ENCODE measurements around the gene RPS2.
"Not testable (repeated sequence)": the region's sequence is repeated elsewhere in the genome, so short reads cannot be mapped to it uniquely, and the experiment has no call there.

RPS2 gene

GRCh38 chr16:1942047-1942809 is 22.4 kb downstream of the RPS2 start:
- DNase-seq (ENCODE audit: low read depth in 3 of 3), result peak in 1 of 3 donors; percentile 15

GRCh38 chr16:1941162-1942046 is 23.2 kb downstream of the RPS2 start:
- DNase-seq (ENCODE audit: low read depth in 3 of 3), result no peak

GRCh38 chr16:1940273-1941161 is 24.1 kb downstream of the RPS2 start:
- DNase-seq (ENCODE audit: low read depth in 3 of 3), result no peak

GRCh38 chr16:1939833-1940232 is 24.8 kb downstream of the RPS2 start:
- not testable (repeated sequence) for DNase-seq (ENCODE audit: low read depth in 3 of 3)

GRCh38 chr16:1938910-1939309 is 25.7 kb downstream of the RPS2 start:
- no peak for DNase-seq (ENCODE audit: low read depth in 3 of 3)

GRCh38 chr16:1938316-1938715 is 26.3 kb downstream of the RPS2 start:
- no peak for DNase-seq (ENCODE audit: low read depth in 3 of 3)

- no peak for DNase-seq (ENCODE audit: low read depth in 3 of 3)
Measured at GRCh38 chr16:1936945-1937479, 27.6 kb downstream of the RPS2 start.

GRCh38 chr16:1933097-1933661 is 31.4 kb downstream of the RPS2 start:
- no peak for DNase-seq (ENCODE audit: low read depth in 3 of 3)

- no peak for DNase-seq (ENCODE audit: low read depth in 3 of 3)
Measured at GRCh38 chr16:1932050-1933028, 32.3 kb downstream of the RPS2 start.

- no peak for DNase-seq (ENCODE audit: low read depth in 3 of 3)
Measured at GRCh38 chr16:1930338-1930720, 34.3 kb downstream of the RPS2 start.

- peak; percentile 86 to 93 (median 93) for DNase-seq (ENCODE audit: low read depth in 3 of 3)
Measured at GRCh38 chr16:1929578-1930337, 34.9 kb downstream of the RPS2 start.

- DNase-seq (ENCODE audit: low read depth in 3 of 3), result no peak
Measured at GRCh38 chr16:1929105-1929504, 35.5 kb downstream of the RPS2 start.

GRCh38 chr16:1926271-1926670 is 38.4 kb downstream of the RPS2 start:
- DNase-seq (ENCODE audit: low read depth in 3 of 3), result no peak

- DNase-seq (ENCODE audit: low read depth in 3 of 3), result no peak
Measured at GRCh38 chr16:1924095-1924494, 40.5 kb downstream of the RPS2 start.

- DNase-seq (ENCODE audit: low read depth in 3 of 3), result no peak
Measured at GRCh38 chr16:1923299-1924034, 41.2 kb downstream of the RPS2 start.

- no peak for DNase-seq (ENCODE audit: low read depth in 3 of 3)
Measured at GRCh38 chr16:1922357-1922756, 42.3 kb downstream of the RPS2 start.

GRCh38 chr16:1920727-1921171 is 43.9 kb downstream of the RPS2 start:
- DNase-seq (ENCODE audit: low read depth in 3 of 3), result no peak

GRCh38 chr16:1920122-1920521 is 44.5 kb downstream of the RPS2 start:
- DNase-seq (ENCODE audit: low read depth in 3 of 3), result not testable (repeated sequence)

Data from stimulated activated CD4-positive, alpha-beta T cell treated with anti-CD3 and anti-CD28 coated beads, TNF-alpha, amount 100 ng/mL, for 48 hours (primary cell).